GM21723 (cell line): Measurements from ENCODE around the gene CACNB2.

Experiments used
- ATAC-seq: cut with Tn5 transposase; IDR thresholded peaks from one replicate; pipeline ENCODE4 v1.9.1; 2021; ENCODE audit warnings: mild to moderate bottlenecking, moderate library complexity; ENCODE audit not compliant: unreplicated experiment

CACNB2 gene

DNA sequence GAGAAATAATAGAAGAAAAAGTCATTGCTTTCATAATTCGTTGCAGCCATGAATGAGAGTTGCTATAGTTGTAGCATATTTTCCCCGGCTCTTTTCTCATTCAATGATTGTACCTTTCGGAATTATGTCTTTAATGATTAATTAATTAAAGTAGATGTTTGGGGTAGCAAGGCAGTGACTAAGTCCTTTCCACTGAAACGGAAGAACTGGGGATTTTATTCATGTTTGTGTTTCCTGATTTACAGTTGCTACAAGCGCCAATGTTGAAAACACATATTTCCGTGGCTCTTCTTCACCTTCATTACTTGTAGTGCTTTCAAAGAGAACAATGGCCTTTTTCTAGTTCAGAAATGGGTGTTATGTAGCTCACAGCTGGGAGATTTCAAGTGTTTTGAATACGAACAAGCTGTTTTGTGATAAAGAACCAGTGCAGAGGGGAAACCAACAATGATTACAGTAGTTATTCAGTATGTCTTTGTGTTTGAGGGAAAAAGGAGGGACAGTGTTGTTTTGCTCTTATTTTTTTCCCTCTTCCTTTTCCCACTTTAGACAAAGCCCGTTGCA is 357.7 kb downstream of the CACNB2 start:
- no peak for ATAC-seq

GRCh38 chr10:18498998-18499397 is 358.8 kb downstream of the CACNB2 start:
- no peak for ATAC-seq

- ATAC-seq: no peak
Observed at GRCh38 chr10:18500576-18500975, 360.4 kb downstream of the CACNB2 start.

- ATAC-seq: peak; percentile 92
Observed at GRCh38 chr10:18501198-18501597, 361.0 kb downstream of the CACNB2 start.

DNA sequence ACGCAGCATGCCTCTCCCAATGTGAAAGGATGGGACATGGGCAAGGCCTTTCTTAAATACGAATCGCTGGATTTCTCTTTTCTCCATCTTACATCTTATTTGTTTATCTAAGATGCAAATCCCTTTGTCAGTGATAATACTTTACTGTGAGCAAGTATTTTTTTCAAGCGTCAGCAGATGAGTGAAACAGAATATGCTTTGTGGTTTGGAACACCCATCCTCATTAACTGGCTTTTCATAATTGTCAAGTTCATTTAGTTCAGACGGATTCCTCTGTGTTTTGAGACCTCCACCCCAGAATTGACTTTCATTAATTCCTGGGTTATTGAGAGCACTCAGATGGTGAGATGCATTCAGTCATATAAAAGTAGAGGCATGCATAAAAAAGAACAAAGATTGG is 361.4 kb downstream of the CACNB2 start:
- ATAC-seq: peak; percentile 23

DNA sequence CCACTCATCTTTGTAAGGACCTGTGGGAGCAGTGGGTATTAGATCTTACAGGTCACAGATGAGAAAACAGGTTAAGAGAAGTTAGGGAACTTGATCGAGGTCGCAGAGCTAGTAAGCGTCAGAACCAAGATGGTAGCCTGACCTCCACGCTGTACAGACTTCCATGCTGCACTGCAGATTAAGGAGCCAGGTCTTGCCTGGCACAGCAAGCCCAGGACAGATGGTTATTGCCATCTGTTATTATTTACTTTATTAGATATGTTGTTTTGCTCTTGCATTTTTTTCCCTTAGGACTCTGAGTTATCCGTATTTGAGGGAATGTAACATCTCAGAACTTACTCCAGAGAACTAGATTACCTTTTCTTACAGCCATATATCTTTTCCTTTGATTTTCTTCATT is 363.9 kb downstream of the CACNB2 start:
- ATAC-seq: no peak

GRCh38 chr10:18505456-18506118 is 365.4 kb downstream of the CACNB2 start:
- no peak for ATAC-seq

DNA sequence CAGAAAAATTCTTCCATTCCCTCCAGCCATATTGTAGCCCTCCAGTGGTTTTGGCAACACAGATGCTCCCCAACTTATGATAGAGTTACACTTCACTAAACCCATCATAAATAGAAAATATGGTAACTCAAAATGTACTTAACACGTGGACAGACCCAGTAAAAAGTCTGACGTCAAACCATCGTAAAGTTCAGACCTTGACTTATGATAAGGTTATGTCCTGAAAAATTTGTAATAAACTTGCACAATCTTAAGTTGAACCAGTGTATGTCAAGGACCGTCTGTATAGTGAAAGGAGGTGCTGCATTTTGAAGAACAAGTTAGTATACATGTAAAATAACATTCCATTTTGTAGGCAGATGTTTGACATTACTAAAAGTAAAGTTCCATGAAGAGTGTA is 368.4 kb downstream of the CACNB2 start:
- no peak for ATAC-seq

DNA sequence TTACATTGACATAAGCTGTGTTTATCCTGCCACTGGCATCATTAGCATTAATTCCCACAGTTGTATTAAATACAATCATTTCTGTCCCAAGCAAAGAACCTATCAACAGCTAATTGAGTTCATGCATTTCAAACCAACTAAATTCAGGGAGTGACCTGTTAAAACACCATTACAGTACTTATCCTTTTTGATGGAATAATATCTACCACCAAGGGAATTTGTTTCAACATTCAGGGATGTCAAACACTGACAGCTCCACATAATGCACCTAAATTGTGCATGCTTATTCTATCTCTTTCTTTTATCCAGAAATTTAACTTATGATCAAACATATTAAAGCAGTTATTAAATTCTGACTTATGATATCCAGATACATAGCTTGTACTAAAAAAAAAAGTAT is 374.3 kb downstream of the CACNB2 start:
- ATAC-seq: no peak

DNA sequence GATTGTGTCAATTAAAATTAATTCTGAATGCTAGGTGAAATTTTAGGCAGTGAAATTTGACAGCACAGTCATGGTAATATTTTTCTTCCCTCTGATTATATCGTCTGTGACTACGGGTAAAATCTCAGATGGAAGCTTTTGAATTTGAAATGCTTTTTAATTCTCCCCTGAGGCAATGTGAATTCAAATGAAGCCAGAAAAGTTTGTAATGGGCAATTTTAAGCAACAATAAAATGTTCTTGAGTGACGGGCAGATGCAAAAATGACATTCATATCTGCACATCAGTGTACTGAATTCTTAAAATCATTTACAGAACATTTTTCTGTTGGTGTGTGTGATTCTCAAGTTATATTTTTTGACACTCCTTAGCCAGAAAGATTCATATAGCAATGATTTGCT is 376.6 kb downstream of the CACNB2 start:
- no peak for ATAC-seq

GRCh38 chr10:18523025-18523424 is 382.8 kb downstream of the CACNB2 start:
- no peak for ATAC-seq

GRCh38 chr10:18523858-18524257 is 383.6 kb downstream of the CACNB2 start:
- ATAC-seq: no peak

GRCh38 chr10:18527687-18528086 is 387.5 kb downstream of the CACNB2 start:
- ATAC-seq: no peak

DNA sequence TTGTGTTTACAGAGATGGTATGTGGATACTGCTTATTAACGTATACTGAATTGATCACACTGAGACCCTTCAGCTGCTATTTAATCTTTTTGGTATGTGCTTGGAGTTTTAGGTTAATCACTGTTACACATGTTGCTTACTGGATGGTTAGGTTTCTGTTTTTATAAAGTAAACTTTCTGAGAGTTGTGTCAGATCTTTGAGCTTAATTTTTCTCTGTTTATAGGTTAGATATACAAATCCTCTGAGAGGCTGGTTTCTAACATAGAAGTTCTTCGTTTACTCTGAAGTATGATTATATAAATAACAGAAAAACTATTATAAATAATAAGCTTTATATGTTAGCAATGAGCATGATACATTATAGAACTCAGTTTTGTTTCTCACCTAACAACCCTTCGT is 388.1 kb downstream of the CACNB2 start:
- no peak for ATAC-seq

- ATAC-seq: no peak
Observed at GRCh38 chr10:18532881-18533535, 392.8 kb downstream of the CACNB2 start.

GRCh38 chr10:18533896-18534295 is 393.7 kb downstream of the CACNB2 start:
- no peak for ATAC-seq

DNA sequence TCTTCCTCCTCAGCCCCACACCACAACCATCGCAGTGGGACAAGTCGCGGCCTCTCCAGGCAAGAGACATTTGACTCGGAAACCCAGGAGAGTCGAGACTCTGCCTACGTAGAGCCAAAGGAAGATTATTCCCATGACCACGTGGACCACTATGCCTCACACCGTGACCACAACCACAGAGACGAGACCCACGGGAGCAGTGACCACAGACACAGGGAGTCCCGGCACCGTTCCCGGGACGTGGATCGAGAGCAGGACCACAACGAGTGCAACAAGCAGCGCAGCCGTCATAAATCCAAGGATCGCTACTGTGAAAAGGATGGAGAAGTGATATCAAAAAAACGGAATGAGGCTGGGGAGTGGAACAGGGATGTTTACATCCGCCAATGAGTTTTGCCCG is 399.1 kb downstream of the CACNB2 start:
- ATAC-seq: no peak

- ATAC-seq: no peak
Observed at GRCh38 chr10:18540195-18540594, 400.0 kb downstream of the CACNB2 start.

- ATAC-seq: no peak
Observed at GRCh38 chr10:18542832-18543231, 402.6 kb downstream of the CACNB2 start.

DNA sequence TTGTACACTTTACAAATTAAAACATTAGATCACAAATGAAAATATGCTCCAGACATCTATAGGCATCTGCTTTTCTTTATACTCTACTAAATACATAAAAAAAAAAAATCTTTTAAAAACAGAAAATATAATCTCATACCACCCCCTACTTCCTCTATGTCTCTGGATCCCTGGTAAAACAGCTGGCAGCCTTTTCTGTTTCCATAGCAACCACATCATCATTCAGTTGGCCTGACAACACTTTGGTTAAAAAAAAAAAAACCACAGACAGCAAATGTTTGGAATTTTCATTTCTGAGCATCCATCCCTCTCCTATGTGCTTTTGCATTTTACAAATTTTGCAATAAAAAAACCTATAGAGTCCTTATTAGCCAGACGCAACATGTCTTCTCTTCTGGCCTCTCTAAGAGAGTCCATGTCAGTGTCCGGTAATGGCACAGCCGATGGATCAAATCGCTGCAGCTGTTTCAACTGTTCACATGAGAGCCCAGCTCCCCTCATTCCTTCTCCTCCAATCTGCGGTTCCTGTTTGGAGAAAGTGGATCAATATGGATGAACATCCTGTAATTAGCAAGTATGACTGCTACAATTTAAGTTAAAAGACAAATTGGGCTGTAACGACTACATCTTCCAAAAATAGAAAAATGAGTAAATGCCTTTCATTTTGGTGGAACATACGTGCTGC is 405.5 kb downstream of the CACNB2 start:
- no peak for ATAC-seq

GRCh38 chr10:18549105-18549504 is 408.9 kb downstream of the CACNB2 start:
- ATAC-seq: no peak

- ATAC-seq: no peak
Observed at GRCh38 chr10:18551473-18551872, 411.2 kb downstream of the CACNB2 start.
